K562 (cell line): ENCODE measurements around the gene SLC4A2. TPM values are rescaled to one million over a fixed set of nuclear protein-coding genes. Genes with fewer than 3 reads are reported as not detected.
A peak's percentile ranks its signal among the peaks of the same experiment; 100 is the strongest.

Experiments
- FOSL1 ChIP-seq: fragments of 200-800 bp; sonication (Bioruptor generic); conservative IDR thresholded peaks from 2 replicates; pipeline ENCODE4 v1.6.1; 2016; ENCODE audit warnings: missing genetic modification characterization, missing compliant biosample characterization
- FUS ChIP-seq: fragments of 200-400 bp; formaldehyde crosslinking; optimal IDR thresholded peaks from 2 replicates; pipeline ENCODE3; 2017; ENCODE audit warnings: low read depth, low read length
- GATA2 ChIP-seq: sonication (generic); formaldehyde crosslinking; IDR thresholded peaks from 2 replicates; pipeline ENCODE4 v1.4.0; 2020; ENCODE audit warnings: mild to moderate bottlenecking, missing genetic modification reagents
- NCOA4 ChIP-seq: fragments of 450-650 bp; IDR thresholded peaks from 2 replicates; pipeline ENCODE4 v1.6.1; 2018; ENCODE audit warnings: mild to moderate bottlenecking; ENCODE audit not compliant: partially characterized antibody
- NFE2 ChIP-seq: IDR thresholded peaks from 2 replicates; pipeline ENCODE4 v1.6.1; 2014; ENCODE audit warnings: antibody characterized with exemption, low read depth
- SMARCA4 ChIP-seq: fragments of 450-650 bp; IDR thresholded peaks from 2 replicates; pipeline ENCODE4 v1.6.1; 2016
- SREBF2 ChIP-seq: sonication (generic); formaldehyde crosslinking; IDR thresholded peaks from 2 replicates; pipeline ENCODE4 v1.4.0; 2020; ENCODE audit warnings: mild to moderate bottlenecking, missing genetic modification reagents
- STAG1 ChIP-seq: sonication (generic); formaldehyde crosslinking; IDR thresholded peaks from 2 replicates; pipeline ENCODE4 v1.5.0; 2020; ENCODE audit warnings: missing genetic modification reagents, borderline replicate concordance
- UBTF ChIP-seq, 2 experiments: IDR thresholded peaks; 2 replicates each; pipeline ENCODE4 v1.6.1; 2012; ENCODE audit warnings: improper control_type of control experiment in 2 of 2, low read depth in 2 of 2, low read length in 2 of 2, borderline replicate concordance in 1 of 2
- ZC3H11A ChIP-seq: IDR thresholded peaks from 2 replicates; pipeline ENCODE4 v1.6.1; 2012; ENCODE audit warnings: low read depth, low read length, improper control_type of control experiment
- ZEB2 ChIP-seq: fragments of 450-650 bp; IDR thresholded peaks from 2 replicates; pipeline ENCODE4 v1.6.1; 2016
- ZNF316 ChIP-seq: fragments of 450-650 bp; IDR thresholded peaks from 2 replicates; pipeline ENCODE4 v1.6.1; 2016
- polyA plus RNA-seq, 8 experiments: library from polyadenylated mRNA; depleted of rRNA in 4 of 8; stranded (reverse) in 5 of 8; unstranded in 3 of 8; fragments of >200 nt; fragmentation: Nextera tagmentation in 2 of 8; fragmentation: Illumina TruSeq in 1 of 8; extraction: Ambion mirVana in 2 of 8; extraction: Trizol in 1 of 8; gene quantifications; 2 replicates each; pipeline versions ENCODE4 v1.2.1 to v1.2.3, GENCODE V29; 2011 to 2014; ENCODE audit warnings: inconsistent platforms in 1 of 8, missing spikeins in 1 of 8
- total RNA-seq, 7 experiments: library from RNA; depleted of rRNA in 6 of 7; stranded (reverse); fragments of >200 nt in 6 of 7; fragmentation: Illumina TruSeq in 2 of 7; extraction: Trizol in 2 of 7; gene quantifications; 2 replicates each; pipeline versions ENCODE4 v1.2.1 to v1.2.3, GENCODE V29; 2011 to 2021; ENCODE audit warnings: low replicate concordance in 1 of 7
- TF ChIP-seq, protein P1 (sequence below), 2 experiments: fragments of 450-650 bp; IDR thresholded peaks; 2 replicates each; pipeline ENCODE4 v1.6.1; 2016
- TF ChIP-seq, protein P2 (sequence below): fragments of 250-450 bp; sonication (Bioruptor Pico); IDR thresholded peaks from 2 replicates; pipeline ENCODE4 v1.4.0; 2020
- TF ChIP-seq, protein P3 (sequence below): fragments of 450-650 bp; IDR thresholded peaks from one replicate; pipeline ENCODE4 v1.6.1; 2018; ENCODE audit warnings: mild to moderate bottlenecking, moderate library complexity; ENCODE audit not compliant: partially characterized antibody
- TF ChIP-seq, protein P4 (sequence below): fragments of 450-650 bp; IDR thresholded peaks from 2 replicates; pipeline ENCODE4 v1.6.1; 2017; ENCODE audit warnings: antibody characterized with exemption
- TF ChIP-seq, protein P5 (sequence below): fragments of 200-800 bp; sonication (Bioruptor generic); IDR thresholded peaks from 2 replicates; pipeline ENCODE4 v1.6.1; 2017; ENCODE audit warnings: missing genetic modification characterization, missing compliant biosample characterization

The SLC4A2 gene
- total and polyA plus RNA-seq, 9 of the 15 experiments (the other 6 are each of a cell fraction or from before 2014, with no cell fraction given) = 11.4 to 375 (median 130) TPM

DNA sequence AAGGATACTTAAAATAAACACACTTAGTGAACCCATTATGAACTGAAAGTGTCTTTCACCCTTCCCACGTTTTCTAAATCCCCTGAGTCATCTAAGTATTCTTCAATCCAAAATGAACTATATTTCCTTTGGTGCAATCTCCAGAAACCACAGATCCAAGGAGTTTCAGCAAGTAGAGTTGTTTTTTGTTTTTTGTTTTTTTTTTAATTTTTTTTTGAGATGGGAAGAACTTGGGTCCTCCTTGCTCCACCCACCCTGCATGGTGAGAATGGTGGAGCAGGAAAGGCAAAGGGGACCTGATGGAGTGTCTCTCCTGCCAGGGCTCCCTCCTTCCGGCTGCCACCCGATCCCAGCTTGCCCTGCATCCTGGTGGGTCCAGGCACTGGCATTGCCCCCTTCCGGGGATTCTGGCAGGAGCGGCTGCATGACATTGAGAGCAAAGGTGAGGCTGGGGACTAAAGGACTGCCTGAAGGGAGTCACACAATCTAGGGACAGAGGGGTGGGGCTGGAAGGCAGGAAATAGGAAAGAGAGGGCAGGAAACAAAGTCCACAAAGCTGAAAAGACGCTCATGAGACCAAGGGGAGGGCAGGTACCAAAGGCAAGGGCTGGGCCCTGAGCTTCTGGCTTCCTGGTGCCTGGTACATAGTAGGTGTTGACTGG, 47.2 kb upstream of the SLC4A2 start (continued):
- TF ChIP-seq UBTF (IDR thresholded peaks at IDR 0.05; ENCODE audit: borderline replicate concordance in 1 of 2, low read depth in 2 of 2, low read length in 2 of 2) (no peak), SREBF2 (CRISPR knock-in tag) (peak; percentile 41; the same call in 1 of the 2 replicates), FUS (no peak), NCOA4 (no peak), ZNF316 (peak; percentile 80), FOSL1 (tag) (no peak), NFE2 (peak; percentile 61), STAG1 (CRISPR knock-in tag) (no peak), GATA2 (CRISPR knock-in tag) (no peak), ZEB2 (no peak), ZC3H11A (no peak), SMARCA4 (peak; percentile 37; the same call in 1 of the 2 replicates)
- TF ChIP-seq, protein P1, sequence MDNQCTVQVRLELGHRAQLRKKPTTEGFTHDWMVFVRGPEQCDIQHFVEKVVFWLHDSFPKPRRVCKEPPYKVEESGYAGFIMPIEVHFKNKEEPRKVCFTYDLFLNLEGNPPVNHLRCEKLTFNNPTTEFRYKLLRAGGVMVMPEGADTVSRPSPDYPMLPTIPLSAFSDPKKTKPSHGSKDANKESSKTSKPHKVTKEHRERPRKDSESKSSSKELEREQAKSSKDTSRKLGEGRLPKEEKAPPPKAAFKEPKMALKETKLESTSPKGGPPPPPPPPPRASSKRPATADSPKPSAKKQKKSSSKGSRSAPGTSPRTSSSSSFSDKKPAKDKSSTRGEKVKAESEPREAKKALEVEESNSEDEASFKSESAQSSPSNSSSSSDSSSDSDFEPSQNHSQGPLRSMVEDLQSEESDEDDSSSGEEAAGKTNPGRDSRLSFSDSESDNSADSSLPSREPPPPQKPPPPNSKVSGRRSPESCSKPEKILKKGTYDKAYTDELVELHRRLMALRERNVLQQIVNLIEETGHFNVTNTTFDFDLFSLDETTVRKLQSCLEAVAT (IDR thresholded peaks at IDR 0.05) = peak in 1 of 2 experiments; percentile 57; a peak in 1 of 4 replicates
- TF ChIP-seq, protein P2, sequence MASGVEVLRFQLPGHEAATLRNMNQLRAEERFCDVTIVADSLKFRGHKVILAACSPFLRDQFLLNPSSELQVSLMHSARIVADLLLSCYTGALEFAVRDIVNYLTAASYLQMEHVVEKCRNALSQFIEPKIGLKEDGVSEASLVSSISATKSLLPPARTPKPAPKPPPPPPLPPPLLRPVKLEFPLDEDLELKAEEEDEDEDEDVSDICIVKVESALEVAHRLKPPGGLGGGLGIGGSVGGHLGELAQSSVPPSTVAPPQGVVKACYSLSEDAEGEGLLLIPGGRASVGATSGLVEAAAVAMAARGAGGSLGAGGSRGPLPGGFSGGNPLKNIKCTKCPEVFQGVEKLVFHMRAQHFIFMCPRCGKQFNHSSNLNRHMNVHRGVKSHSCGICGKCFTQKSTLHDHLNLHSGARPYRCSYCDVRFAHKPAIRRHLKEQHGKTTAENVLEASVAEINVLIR (CRISPR knock-in tag) = no peak
- TF ChIP-seq, protein P3, sequence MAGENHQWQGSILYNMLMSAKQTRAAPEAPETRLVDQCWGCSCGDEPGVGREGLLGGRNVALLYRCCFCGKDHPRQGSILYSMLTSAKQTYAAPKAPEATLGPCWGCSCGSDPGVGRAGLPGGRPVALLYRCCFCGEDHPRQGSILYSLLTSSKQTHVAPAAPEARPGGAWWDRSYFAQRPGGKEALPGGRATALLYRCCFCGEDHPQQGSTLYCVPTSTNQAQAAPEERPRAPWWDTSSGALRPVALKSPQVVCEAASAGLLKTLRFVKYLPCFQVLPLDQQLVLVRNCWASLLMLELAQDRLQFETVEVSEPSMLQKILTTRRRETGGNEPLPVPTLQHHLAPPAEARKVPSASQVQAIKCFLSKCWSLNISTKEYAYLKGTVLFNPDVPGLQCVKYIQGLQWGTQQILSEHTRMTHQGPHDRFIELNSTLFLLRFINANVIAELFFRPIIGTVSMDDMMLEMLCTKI = no peak
- TF ChIP-seq, protein P4, sequence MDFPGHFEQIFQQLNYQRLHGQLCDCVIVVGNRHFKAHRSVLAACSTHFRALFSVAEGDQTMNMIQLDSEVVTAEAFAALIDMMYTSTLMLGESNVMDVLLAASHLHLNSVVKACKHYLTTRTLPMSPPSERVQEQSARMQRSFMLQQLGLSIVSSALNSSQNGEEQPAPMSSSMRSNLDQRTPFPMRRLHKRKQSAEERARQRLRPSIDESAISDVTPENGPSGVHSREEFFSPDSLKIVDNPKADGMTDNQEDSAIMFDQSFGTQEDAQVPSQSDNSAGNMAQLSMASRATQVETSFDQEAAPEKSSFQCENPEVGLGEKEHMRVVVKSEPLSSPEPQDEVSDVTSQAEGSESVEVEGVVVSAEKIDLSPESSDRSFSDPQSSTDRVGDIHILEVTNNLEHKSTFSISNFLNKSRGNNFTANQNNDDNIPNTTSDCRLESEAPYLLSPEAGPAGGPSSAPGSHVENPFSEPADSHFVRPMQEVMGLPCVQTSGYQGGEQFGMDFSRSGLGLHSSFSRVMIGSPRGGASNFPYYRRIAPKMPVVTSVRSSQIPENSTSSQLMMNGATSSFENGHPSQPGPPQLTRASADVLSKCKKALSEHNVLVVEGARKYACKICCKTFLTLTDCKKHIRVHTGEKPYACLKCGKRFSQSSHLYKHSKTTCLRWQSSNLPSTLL = 0 out of 2 replicates have a peak, but pooled peaks have one; percentile 60
- TF ChIP-seq, protein P5, sequence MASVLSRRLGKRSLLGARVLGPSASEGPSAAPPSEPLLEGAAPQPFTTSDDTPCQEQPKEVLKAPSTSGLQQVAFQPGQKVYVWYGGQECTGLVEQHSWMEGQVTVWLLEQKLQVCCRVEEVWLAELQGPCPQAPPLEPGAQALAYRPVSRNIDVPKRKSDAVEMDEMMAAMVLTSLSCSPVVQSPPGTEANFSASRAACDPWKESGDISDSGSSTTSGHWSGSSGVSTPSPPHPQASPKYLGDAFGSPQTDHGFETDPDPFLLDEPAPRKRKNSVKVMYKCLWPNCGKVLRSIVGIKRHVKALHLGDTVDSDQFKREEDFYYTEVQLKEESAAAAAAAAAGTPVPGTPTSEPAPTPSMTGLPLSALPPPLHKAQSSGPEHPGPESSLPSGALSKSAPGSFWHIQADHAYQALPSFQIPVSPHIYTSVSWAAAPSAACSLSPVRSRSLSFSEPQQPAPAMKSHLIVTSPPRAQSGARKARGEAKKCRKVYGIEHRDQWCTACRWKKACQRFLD (CRISPR knock-in tag) = no peak
